ENCODE measurements around the gene PGAP6.

The PGAP6 gene

DNA sequence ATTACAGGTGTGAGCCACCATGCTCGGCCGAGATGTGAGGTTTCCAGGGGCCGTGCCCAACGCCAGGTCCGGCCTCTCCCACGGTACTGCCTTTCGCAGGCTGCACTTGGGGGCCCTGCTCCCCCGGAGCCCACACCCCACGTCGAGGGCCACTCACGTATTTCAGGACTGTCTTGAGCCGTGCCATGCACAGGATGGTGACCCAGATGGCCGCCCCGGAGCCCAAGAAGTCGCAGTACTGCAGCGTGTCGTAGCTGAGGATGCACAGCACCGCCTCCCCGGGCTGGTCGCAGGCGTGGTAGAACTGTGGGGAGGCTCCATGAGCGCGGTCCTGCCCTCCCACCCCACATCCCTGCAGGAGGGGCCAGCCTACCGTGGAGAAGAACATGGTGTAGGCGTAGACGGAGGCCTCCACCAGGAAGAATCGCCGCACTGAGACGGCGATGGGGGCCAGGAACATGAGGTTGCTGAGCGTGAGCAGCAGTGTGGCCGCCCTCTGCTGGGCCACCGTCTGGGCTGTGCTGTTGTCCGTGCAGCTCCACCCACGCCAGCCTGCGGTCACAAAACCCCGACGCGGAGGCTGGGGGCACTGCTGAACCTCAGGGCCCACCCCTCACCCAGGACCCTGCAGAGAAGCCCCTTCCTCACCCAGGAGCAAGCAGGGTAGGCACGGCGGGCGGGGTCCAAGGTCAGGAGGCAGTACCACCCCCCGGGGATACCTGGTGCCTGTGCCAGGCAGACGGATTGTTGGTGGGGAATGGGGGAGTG, 7.7 kb downstream of the PGAP6 start:
- ChIA-PET CTCF (no interaction called here), POLR2A (no interaction called here)
- no peak for DNase-seq
- no peak overlapping the region for H3K4me3 ChIP-seq (ENCODE audit: control insufficient read depth in 1 of 7, extremely low read depth in 1 of 7, insufficient read depth in 4 of 7, low read depth in 2 of 7, low read length in 6 of 7)
- no peak overlapping the region for H3K27ac ChIP-seq (ENCODE audit: insufficient read depth in 1 of 2, low read depth in 1 of 2, low read length in 2 of 2, poor library complexity in 1 of 2, severe bottlenecking in 2 of 2)
- peaks cover 0 to 17% (median 16%) of the 10 kb centered on the region in 4 experiments for H3K4me1 ChIP-seq (ENCODE audit: control extremely low read depth in 1 of 4, control insufficient read depth in 4 of 4, insufficient read depth in 4 of 4, low read length in 3 of 4)
- WGBS (ENCODE audit: insufficient coverage) = 97% methylated on average over 37 of the region's 44 CpGs
- no peaks in the 10 kb centered on the region for H3K27me3 ChIP-seq (replicated peaks in 2 of 5; ENCODE audit: control insufficient read depth in 4 of 5, insufficient read depth in 5 of 5, low read length in 4 of 5)
- H3K36me3 ChIP-seq (ENCODE audit: control insufficient read depth in 4 of 4, insufficient read depth in 4 of 4, low read length in 3 of 4) = peaks cover 0 to 65% (median 38%) of the 10 kb centered on the region in 4 experiments
- no peaks in the 10 kb centered on the region for H3K9me3 ChIP-seq (ENCODE audit: control extremely low read depth in 1 of 5, control insufficient read depth in 4 of 5, insufficient read depth in 2 of 5, low read depth in 1 of 5, low read length in 4 of 5)

DNA sequence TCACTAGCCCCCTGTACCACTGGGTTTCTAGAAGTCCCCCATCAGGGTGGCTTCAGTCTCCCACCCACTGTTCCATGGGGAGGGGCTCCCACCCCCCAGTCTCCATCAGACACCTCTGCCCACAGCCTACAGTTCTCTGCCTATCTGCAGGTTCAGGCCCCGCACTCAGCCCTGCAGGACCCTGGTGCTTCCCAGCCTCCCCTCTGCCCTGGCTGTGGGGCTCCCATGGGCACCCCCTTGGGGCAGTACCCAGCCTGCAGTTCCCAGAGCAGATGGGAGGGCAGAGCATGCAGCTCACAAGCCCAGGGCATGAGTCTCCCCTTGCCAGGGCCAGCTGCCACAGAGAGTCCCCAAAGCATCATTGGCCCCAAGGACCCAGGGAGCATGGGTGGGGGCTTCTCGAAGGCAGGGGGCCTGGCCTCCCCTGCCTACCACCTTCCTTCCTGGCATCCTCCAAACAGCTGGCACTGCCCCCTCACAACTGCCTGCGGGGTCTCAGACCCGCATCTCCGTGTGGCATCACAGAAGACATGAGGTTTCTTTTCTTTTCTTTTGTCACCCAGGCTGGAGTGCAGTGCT, 8.7 kb downstream of the PGAP6 start:
- no peaks in the 10 kb centered on the region for H3K27me3 ChIP-seq (replicated peaks in 2 of 5; ENCODE audit: control insufficient read depth in 4 of 5, insufficient read depth in 5 of 5, low read length in 4 of 5)
- peaks cover 0 to 17% (median 16%) of the 10 kb centered on the region in 4 experiments for H3K4me1 ChIP-seq (ENCODE audit: control extremely low read depth in 1 of 4, control insufficient read depth in 4 of 4, insufficient read depth in 4 of 4, low read length in 3 of 4)
- H3K27ac ChIP-seq (ENCODE audit: insufficient read depth in 1 of 2, low read depth in 1 of 2, low read length in 2 of 2, poor library complexity in 1 of 2, severe bottlenecking in 2 of 2) = no peak overlapping the region
- POLR2A ChIA-PET = no interaction called here
- DNase-seq = no peak
- H3K4me3 ChIP-seq (ENCODE audit: control insufficient read depth in 1 of 7, extremely low read depth in 1 of 7, insufficient read depth in 4 of 7, low read depth in 2 of 7, low read length in 6 of 7) = no peak overlapping the region
- CTCF ChIA-PET = interaction anchor here (0.6 kb wide), 1 partner anchor 9 kb away, joined by 3 read pairs; no protein-coding TSS in a partner anchor
- H3K36me3 ChIP-seq (ENCODE audit: control insufficient read depth in 4 of 4, insufficient read depth in 4 of 4, low read length in 3 of 4) = peaks cover 0 to 74% (median 46%) of the 10 kb centered on the region in 4 experiments
- no peaks in the 10 kb centered on the region for H3K9me3 ChIP-seq (ENCODE audit: control extremely low read depth in 1 of 5, control insufficient read depth in 4 of 5, insufficient read depth in 2 of 5, low read depth in 1 of 5, low read length in 4 of 5)
- 96% methylated on average over 5 of the region's 5 CpGs for WGBS (ENCODE audit: insufficient coverage)

GRCh38 chr16:372302-372983, 9.3 kb downstream of the PGAP6 start:
- H3K27ac ChIP-seq (ENCODE audit: insufficient read depth in 1 of 2, low read depth in 1 of 2, low read length in 2 of 2, poor library complexity in 1 of 2, severe bottlenecking in 2 of 2) = no peak overlapping the region
- DNase-seq = no peak
- WGBS (ENCODE audit: insufficient coverage) = 98% methylated on average over 17 of the region's 19 CpGs
- H3K4me1 ChIP-seq (ENCODE audit: control extremely low read depth in 1 of 4, control insufficient read depth in 4 of 4, insufficient read depth in 4 of 4, low read length in 3 of 4) = peaks cover 0 to 17% (median 16%) of the 10 kb centered on the region in 4 experiments
- no peaks in the 10 kb centered on the region for H3K9me3 ChIP-seq (ENCODE audit: control extremely low read depth in 1 of 5, control insufficient read depth in 4 of 5, insufficient read depth in 2 of 5, low read depth in 1 of 5, low read length in 4 of 5)
- H3K4me3 ChIP-seq (ENCODE audit: control insufficient read depth in 1 of 7, extremely low read depth in 1 of 7, insufficient read depth in 4 of 7, low read depth in 2 of 7, low read length in 6 of 7) = no peak overlapping the region
- ChIA-PET CTCF (interaction anchor here (0.6 kb wide), 1 partner anchor 8 kb away, joined by 3 read pairs; no protein-coding TSS in a partner anchor), POLR2A (no interaction called here)
- H3K27me3 ChIP-seq (replicated peaks in 2 of 5; ENCODE audit: control insufficient read depth in 4 of 5, insufficient read depth in 5 of 5, low read length in 4 of 5) = no peaks in the 10 kb centered on the region
- peaks cover 0 to 79% (median 52%) of the 10 kb centered on the region in 4 experiments for H3K36me3 ChIP-seq (ENCODE audit: control insufficient read depth in 4 of 4, insufficient read depth in 4 of 4, low read length in 3 of 4)

DNA sequence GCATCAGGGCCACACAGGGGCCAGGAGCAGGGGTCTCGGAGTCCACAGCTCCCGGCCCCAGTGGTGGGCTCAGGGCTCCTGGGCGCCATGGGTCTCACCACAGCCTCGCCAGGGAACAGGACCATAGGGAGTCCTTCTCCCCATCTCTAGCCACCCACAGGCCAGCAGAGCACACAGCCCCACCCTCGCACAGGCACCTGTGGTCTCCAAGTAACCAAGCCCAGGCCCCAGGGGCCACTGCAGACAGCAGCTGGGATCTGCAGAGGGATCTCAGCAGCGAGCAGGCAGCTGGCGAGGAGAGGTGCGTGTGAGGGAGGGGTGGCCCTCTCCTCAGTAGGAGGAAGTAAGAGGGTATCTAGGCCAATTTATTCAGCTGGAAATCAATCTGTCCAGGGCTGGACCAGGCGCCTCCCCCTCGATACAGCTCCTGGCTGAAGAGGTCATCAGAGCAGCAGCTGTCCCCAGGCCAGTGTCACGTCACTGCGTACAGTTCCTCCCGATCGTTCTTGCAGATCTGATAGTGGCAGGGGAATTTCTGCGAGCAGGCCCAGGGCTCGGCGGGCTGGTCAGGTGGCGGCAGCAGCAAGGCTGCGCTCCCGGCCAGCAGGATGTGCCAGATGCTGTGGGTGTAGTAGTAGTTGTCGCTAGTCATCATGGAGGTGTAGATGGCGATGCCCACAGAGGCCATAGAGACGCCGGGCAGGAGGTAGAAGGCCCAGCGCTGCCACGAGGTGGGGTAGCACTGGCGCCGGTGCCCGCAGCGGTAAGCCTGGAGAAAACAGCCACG, 10.1 kb downstream of the PGAP6 start:
- WGBS (ENCODE audit: insufficient coverage) = 97% methylated on average over 18 of the region's 31 CpGs
- ChIA-PET CTCF (interaction anchor here (1.1 kb wide), 1 partner anchor 15 kb away, joined by 4 read pairs; no protein-coding TSS in a partner anchor), POLR2A (interaction anchor here (1.6 kb wide), 1 partner anchor 9 kb away, joined by 7 read pairs; no protein-coding TSS in a partner anchor)
- peaks cover 0 to 78% (median 53%) of the 10 kb centered on the region in 4 experiments for H3K36me3 ChIP-seq (ENCODE audit: control insufficient read depth in 4 of 4, insufficient read depth in 4 of 4, low read length in 3 of 4)
- H3K4me3 ChIP-seq (ENCODE audit: control insufficient read depth in 1 of 7, extremely low read depth in 1 of 7, insufficient read depth in 4 of 7, low read depth in 2 of 7, low read length in 6 of 7) = no peak overlapping the region
- peak overlapping the region in 1 of 2 experiments; percentile 77 for H3K27ac ChIP-seq (ENCODE audit: insufficient read depth in 1 of 2, low read depth in 1 of 2, low read length in 2 of 2, poor library complexity in 1 of 2, severe bottlenecking in 2 of 2)
- H3K9me3 ChIP-seq (ENCODE audit: control extremely low read depth in 1 of 5, control insufficient read depth in 4 of 5, insufficient read depth in 2 of 5, low read depth in 1 of 5, low read length in 4 of 5) = no peaks in the 10 kb centered on the region
- H3K4me1 ChIP-seq (ENCODE audit: control extremely low read depth in 1 of 4, control insufficient read depth in 4 of 4, insufficient read depth in 4 of 4, low read length in 3 of 4) = peaks cover 0 to 17% (median 16%) of the 10 kb centered on the region in 4 experiments
- no peak for DNase-seq
- no peaks in the 10 kb centered on the region for H3K27me3 ChIP-seq (replicated peaks in 2 of 5; ENCODE audit: control insufficient read depth in 4 of 5, insufficient read depth in 5 of 5, low read length in 4 of 5)

DNA sequence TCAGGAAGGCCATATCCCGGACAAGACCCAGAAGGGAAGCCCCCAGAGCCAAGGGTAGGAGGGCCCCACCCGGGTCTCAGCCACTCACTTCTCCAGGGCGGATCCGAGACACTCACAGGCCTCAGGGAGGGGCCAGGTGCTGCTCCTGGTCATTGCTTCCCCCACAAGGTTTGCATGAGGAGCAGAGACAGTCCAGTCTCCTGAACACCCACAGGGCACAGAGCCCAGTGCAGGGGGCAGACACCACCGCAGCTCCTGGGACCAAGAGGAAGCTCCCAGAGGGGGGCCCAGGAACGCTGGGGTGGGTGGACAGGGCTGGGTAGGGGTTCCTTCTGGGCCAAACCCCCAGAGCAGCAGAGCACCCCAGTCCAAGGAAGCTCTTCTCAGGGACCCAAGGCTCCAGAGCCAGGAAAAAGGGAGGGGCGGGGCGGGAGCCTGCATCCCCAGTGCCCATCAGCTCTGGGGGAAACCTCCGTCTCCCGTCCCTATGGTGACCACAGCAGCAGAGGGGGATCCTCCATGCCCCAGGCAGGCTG, 10.7 kb downstream of the PGAP6 start:
- H3K27ac ChIP-seq (ENCODE audit: insufficient read depth in 1 of 2, low read depth in 1 of 2, low read length in 2 of 2, poor library complexity in 1 of 2, severe bottlenecking in 2 of 2) = peak overlapping the region in 1 of 2 experiments; percentile 77
- H3K36me3 ChIP-seq (ENCODE audit: control insufficient read depth in 4 of 4, insufficient read depth in 4 of 4, low read length in 3 of 4) = peaks cover 0 to 78% (median 54%) of the 10 kb centered on the region in 4 experiments
- ChIA-PET POLR2A (interaction anchor here (1.6 kb wide), 1 partner anchor 9 kb away, joined by 7 read pairs; no protein-coding TSS in a partner anchor), CTCF (interaction anchor here (0.9 to 1.8 kb wide), 5 partner anchors 9 to 264 kb away, joined by 4 read pairs; no protein-coding TSS in a partner anchor)
- WGBS (ENCODE audit: insufficient coverage) = 25% methylated on average over 6 of the region's 10 CpGs
- DNase-seq = no peak
- H3K4me1 ChIP-seq (ENCODE audit: control extremely low read depth in 1 of 4, control insufficient read depth in 4 of 4, insufficient read depth in 4 of 4, low read length in 3 of 4) = peaks cover 0 to 17% (median 16%) of the 10 kb centered on the region in 4 experiments
- H3K9me3 ChIP-seq (ENCODE audit: control extremely low read depth in 1 of 5, control insufficient read depth in 4 of 5, insufficient read depth in 2 of 5, low read depth in 1 of 5, low read length in 4 of 5) = no peaks in the 10 kb centered on the region
- no peaks in the 10 kb centered on the region for H3K27me3 ChIP-seq (replicated peaks in 2 of 5; ENCODE audit: control insufficient read depth in 4 of 5, insufficient read depth in 5 of 5, low read length in 4 of 5)
- H3K4me3 ChIP-seq (ENCODE audit: control insufficient read depth in 1 of 7, extremely low read depth in 1 of 7, insufficient read depth in 4 of 7, low read depth in 2 of 7, low read length in 6 of 7) = peak overlapping the region in 4 of 7 experiments; percentile 38 to 67 (median 52)

DNA sequence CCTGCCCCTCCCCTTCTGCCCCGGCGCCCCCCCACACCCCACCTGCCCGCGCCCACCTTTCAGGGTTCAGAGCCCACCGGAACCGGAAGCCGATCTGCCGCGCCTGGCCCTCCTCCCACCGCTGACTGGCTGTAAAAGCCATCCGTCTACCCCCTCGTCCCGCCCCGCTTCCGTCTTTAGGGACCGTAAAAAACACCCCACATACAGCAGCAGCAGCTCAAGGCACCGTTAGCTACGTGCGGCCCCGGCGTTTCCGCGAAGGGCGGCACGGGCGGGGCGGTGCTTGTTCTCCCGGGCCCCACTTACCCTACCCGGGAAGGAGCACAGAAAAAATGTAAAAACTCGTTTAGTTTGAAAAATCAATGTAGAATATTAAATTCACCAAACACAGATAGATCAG, 11.3 kb downstream of the PGAP6 start, which contains the start of gene MRPL28:
TSS of gene MRPL28 (minus strand) at position 96 of the 400 bp plus-strand sequence. CDS start 320 bp downstream, outside the sequence.
- H3K27me3 ChIP-seq (replicated peaks in 2 of 5; ENCODE audit: control insufficient read depth in 4 of 5, insufficient read depth in 5 of 5, low read length in 4 of 5) = no peaks in the 10 kb centered on the region
- peak within 1 kb of the TSS in 1 of 2 experiments; percentile 77 for H3K27ac ChIP-seq (ENCODE audit: insufficient read depth in 1 of 2, low read depth in 1 of 2, low read length in 2 of 2, poor library complexity in 1 of 2, severe bottlenecking in 2 of 2)
- peaks cover 0 to 74% (median 52%) of the 10 kb centered on the region in 4 experiments for H3K36me3 ChIP-seq (ENCODE audit: control insufficient read depth in 4 of 4, insufficient read depth in 4 of 4, low read length in 3 of 4)
- peak; percentile 95 to 97 (median 97) for DNase-seq
- peaks cover 0 to 17% (median 16%) of the 10 kb centered on the region in 4 experiments for H3K4me1 ChIP-seq (ENCODE audit: control extremely low read depth in 1 of 4, control insufficient read depth in 4 of 4, insufficient read depth in 4 of 4, low read length in 3 of 4)
- ChIA-PET POLR2A (interaction anchor here (1.6 kb wide), 1 partner anchor 10 kb away, joined by 7 read pairs; no protein-coding TSS in a partner anchor), CTCF (interaction anchor here (0.9 to 1.8 kb wide), 5 partner anchors 8 to 263 kb away, joined by 4 read pairs; no protein-coding TSS in a partner anchor)
- no CpG with 5 or more reads among the region's 30 CpGs for WGBS (ENCODE audit: insufficient coverage)
- H3K4me3 ChIP-seq (ENCODE audit: control insufficient read depth in 1 of 7, extremely low read depth in 1 of 7, insufficient read depth in 4 of 7, low read depth in 2 of 7, low read length in 6 of 7) = peak within 1 kb of the TSS in 6 of 7 experiments; percentile 32 to 67 (median 48)
- H3K9me3 ChIP-seq (ENCODE audit: control extremely low read depth in 1 of 5, control insufficient read depth in 4 of 5, insufficient read depth in 2 of 5, low read depth in 1 of 5, low read length in 4 of 5) = no peaks in the 10 kb centered on the region
